Esophagus muscularis mucosa (tissue), 4 donors: Measurements from ENCODE around the gene SLC2A10. TPM values are rescaled to one million over a fixed set of nuclear protein-coding genes. Genes with fewer than 3 reads are reported as not detected.

ENCODE experiments used
- DNase-seq: peaks from one replicate; pipeline ENCODE4 v3.0.0-alpha.2; 2017; ENCODE audit errors: extremely low spot score
- H3K27ac ChIP-seq, 4 donors: fragments of 200-600 bp; sonication (generic); replicated peaks in 1 of 4; 1 replicate in 3 of 4; 2 replicates in 1 of 4; pipeline ENCODE4 v1.5.1; 2016 to 2019; ENCODE audit warnings: mild to moderate bottlenecking in 1 of 4
- H3K27me3 ChIP-seq, 4 donors: fragments of 200-600 bp; sonication (generic); one replicate each; pipeline versions ENCODE4 v1.5.1 to v1.6.0; 2016 to 2019
- H3K36me3 ChIP-seq, 4 donors: fragments of 200-600 bp; sonication (generic); one replicate each; pipeline ENCODE4 v1.5.1; 2016 to 2019
- H3K4me1 ChIP-seq, 4 donors: fragments of 200-600 bp; sonication (generic); one replicate each; pipeline ENCODE4 v1.5.1; 2016 to 2019
- H3K4me3 ChIP-seq, 4 donors: fragments of 200-600 bp; sonication (generic); 1 replicate in 2 of 4; 2 replicates in 2 of 4; pipeline ENCODE4 v1.5.1; 2016 to 2019; ENCODE audit warnings: mild to moderate bottlenecking in 4 of 4, moderate library complexity in 1 of 4
- H3K9me3 ChIP-seq, 4 donors: fragments of 200-600 bp; sonication (generic); 1 replicate in 3 of 4; 2 replicates in 1 of 4; pipeline ENCODE4 v1.5.1; 2016 to 2019
- CTCF ChIP-seq, 3 experiments: fragments of 200-600 bp in 2 of 3; fragments of 450-650 bp in 1 of 3; sonication (generic) in 2 of 3; IDR thresholded peaks; one replicate each; pipeline ENCODE4 v1.5.1; 2017 to 2019; ENCODE audit warnings: antibody characterized with exemption in 3 of 3, mild to moderate bottlenecking in 2 of 3, moderate library complexity in 1 of 3
- EP300 ChIP-seq: sonication (generic); formaldehyde crosslinking; IDR thresholded peaks from one replicate; pipeline ENCODE4 v1.6.1; 2017; ENCODE audit warnings: antibody characterized with exemption
- POLR2A ChIP-seq: fragments of 450-650 bp; IDR thresholded peaks from one replicate; pipeline ENCODE4 v1.6.1; 2017; ENCODE audit warnings: antibody characterized with exemption, moderate library complexity, mild to moderate bottlenecking, low read depth
- POLR2AphosphoS5 ChIP-seq, 2 donors: sonication (generic); formaldehyde crosslinking; IDR thresholded peaks; one replicate each; pipeline ENCODE4 v1.6.1; 2017; ENCODE audit warnings: antibody characterized with exemption in 2 of 2
- WGBS: methylation state at CpG from one replicate; pipeline ENCODE4 v1.1.5; 2018; 5-methylcytosine and 5-hydroxymethylcytosine counted together
- intact Hi-C: fragments of 100-400 bp; cut with DNase I; formaldehyde crosslinking; loops from one replicate; pipeline ENCODE4 v1.15.1; 2023
- total RNA-seq, 4 donors: library from RNA; depleted of rRNA; stranded (reverse); fragments of >200 nt; gene quantifications; one replicate each; pipeline versions ENCODE4 v1.1.0 to v1.2.1, GENCODE V29; 2016

The SLC2A10 gene
- total RNA-seq, 4 donors from 2014 or later: 9.6 to 27.0 (median 15.3) TPM

- Histone ChIP-seq H3K4me1 (peaks cover 0 to 7% (median 4%) of the 10 kb centered on the region in 4 donors), H3K9me3 (no peaks in the 10 kb centered on the region), H3K27ac (no peak overlapping the region), H3K4me3 (no peak overlapping the region), H3K36me3 (no peaks in the 10 kb centered on the region), H3K27me3 (peaks cover 0 to 30% (median 0%) of the 10 kb centered on the region in 4 donors)
- TF ChIP-seq EP300 (no peak), POLR2AphosphoS5 (IDR thresholded peaks at IDR 0.05) (no peak), CTCF (IDR thresholded peaks at IDR 0.05) (no peak), POLR2A (no peak)
- DNase-seq: no peak
- intact Hi-C loops: no loop called here
- WGBS: 68% methylated on average over 3 of the region's 3 CpGs
Observed at GRCh38 chr20:46749147-46749546, 39.7 kb downstream of the SLC2A10 start.

DNA sequence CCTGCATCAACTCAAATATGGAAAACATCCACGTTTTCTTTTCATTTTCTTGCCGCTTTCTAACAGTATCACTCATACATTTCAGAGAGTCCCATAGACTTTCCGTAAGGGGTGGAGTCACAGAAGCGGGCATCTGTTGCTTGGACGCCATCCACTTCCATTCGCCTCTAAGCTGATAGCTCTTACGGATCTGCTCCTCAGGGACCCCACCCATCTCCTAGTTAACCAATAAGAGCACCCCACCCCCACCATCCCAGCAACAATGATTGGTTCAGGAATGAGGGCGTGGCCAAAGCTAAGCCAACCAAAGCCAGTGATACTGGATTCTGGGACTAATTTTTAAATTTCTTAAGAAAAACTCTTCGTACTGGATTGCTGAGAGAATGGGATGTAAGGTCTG, 42.4 kb downstream of the SLC2A10 start:
- H3K27ac ChIP-seq: no peak overlapping the region
- H3K4me3 ChIP-seq: no peak overlapping the region
- WGBS: 77% methylated on average over 9 of the region's 9 CpGs
- H3K27me3 ChIP-seq: peaks cover 0 to 16% (median 0%) of the 10 kb centered on the region in 4 donors
- peaks cover 0 to 7% (median 4%) of the 10 kb centered on the region in 4 donors for H3K4me1 ChIP-seq
- DNase-seq: no peak
- no peaks in the 10 kb centered on the region for H3K36me3 ChIP-seq
- intact Hi-C loops: loop anchor here (10.0 kb wide), 1 partner anchor 873 kb away; no protein-coding TSS in a partner anchor
- H3K9me3 ChIP-seq: no peaks in the 10 kb centered on the region
- TF ChIP-seq CTCF (IDR thresholded peaks at IDR 0.05) (no peak), POLR2AphosphoS5 (IDR thresholded peaks at IDR 0.05) (no peak), POLR2A (no peak), EP300 (no peak)

- Histone ChIP-seq H3K36me3 (no peaks in the 10 kb centered on the region), H3K27me3 (peaks cover 0 to 12% (median 0%) of the 10 kb centered on the region in 4 donors), H3K9me3 (no peaks in the 10 kb centered on the region), H3K4me3 (peak overlapping the region in 1 of 4 donors; percentile 9), H3K27ac (no peak overlapping the region), H3K4me1 (peaks cover 0 to 7% (median 4%) of the 10 kb centered on the region in 4 donors)
- intact Hi-C loops: loop anchor here (10.0 kb wide), 1 partner anchor 872 kb away; no protein-coding TSS in a partner anchor
- WGBS: 10% methylated on average over 10 of the region's 10 CpGs
- TF ChIP-seq EP300 (no peak), CTCF (IDR thresholded peaks at IDR 0.05) (peak; percentile 70 to 74 (median 72))
- DNase-seq: no peak
Observed at GRCh38 chr20:46752728-46753127, 43.3 kb downstream of the SLC2A10 start.

DNA sequence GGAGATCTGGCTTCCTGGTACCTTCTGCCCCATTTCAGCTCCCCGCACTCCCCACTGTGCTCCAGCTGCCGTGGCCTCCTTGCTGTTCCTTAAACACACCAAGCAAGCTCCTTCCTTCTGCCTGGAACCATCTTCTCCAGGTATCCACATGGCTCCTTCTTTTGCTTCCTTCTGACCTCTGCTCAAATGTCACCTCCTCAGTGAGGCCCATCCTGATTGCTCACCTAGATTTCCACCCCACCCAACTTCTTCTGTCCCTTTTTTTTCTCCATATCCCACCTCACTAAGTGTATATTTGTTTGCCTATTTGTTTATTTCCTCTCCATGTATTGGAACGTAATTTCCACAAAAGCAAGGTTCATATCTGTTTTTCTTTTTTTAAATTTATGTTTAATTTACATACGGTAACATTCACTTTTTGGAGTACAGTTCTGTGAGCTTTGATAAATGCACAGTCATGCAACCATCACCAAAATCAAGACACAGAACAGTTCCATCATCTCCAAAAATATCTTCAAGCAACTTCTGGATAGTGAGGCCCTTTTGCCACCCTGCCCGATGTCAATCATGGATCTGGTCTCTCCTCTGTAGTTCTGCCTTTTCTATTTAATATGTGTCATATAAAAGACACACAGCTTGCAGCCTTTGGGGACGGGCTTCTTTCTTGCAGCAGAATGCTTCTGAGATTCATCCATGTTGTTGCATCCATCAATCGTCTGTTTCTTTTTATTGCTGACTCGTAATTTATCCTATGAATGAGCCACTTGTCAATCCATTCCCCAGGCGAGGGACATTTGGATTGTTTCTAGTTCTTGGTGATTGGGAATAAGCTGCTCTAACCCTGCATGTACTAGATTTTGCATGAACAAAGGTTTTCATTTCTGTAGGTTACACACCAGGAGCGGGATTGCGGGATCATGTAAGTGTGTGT, 46.3 kb downstream of the SLC2A10 start:
- no peaks in the 10 kb centered on the region for H3K36me3 ChIP-seq
- no peak overlapping the region for H3K4me3 ChIP-seq
- H3K27ac ChIP-seq: no peak overlapping the region
- peaks cover 0 to 12% (median 10%) of the 10 kb centered on the region in 4 donors for H3K4me1 ChIP-seq
- DNase-seq: no peak
- TF ChIP-seq EP300 (no peak), POLR2A (no peak), POLR2AphosphoS5 (IDR thresholded peaks at IDR 0.05) (no peak), CTCF (IDR thresholded peaks at IDR 0.05) (no peak)
- WGBS: 92% methylated on average over 11 of the region's 11 CpGs
- H3K27me3 ChIP-seq: peaks cover 0 to 17% (median 0%) of the 10 kb centered on the region in 4 donors
- intact Hi-C loops: loop anchor here (10.0 kb wide), 1 partner anchor 869 kb away; no protein-coding TSS in a partner anchor
- no peaks in the 10 kb centered on the region for H3K9me3 ChIP-seq
